22Rv1 (cell line): Measurements from ENCODE around the gene PMEL.

Experiments
- CTCF ChIP-seq: fragments of 450-650 bp; IDR thresholded peaks from 2 replicates; pipeline ENCODE4 v1.5.1; 2017; ENCODE audit warnings: mild to moderate bottlenecking
- ZFX ChIP-seq: fragments of 450-650 bp; IDR thresholded peaks from 2 replicates; pipeline ENCODE4 v1.6.1; 2017; ENCODE audit warnings: antibody characterized with exemption, borderline replicate concordance

GRCh38 chr12:55930771-55931316, 35.0 kb downstream of the PMEL start, which contains the start of gene DGKA:
- peak; percentile 93 for TF ChIP-seq CTCF
- no peak for TF ChIP-seq ZFX
